GM19240 (cell line): ENCODE results near the gene SESTD1.
"Not testable (repeated sequence)": the region's sequence is repeated elsewhere in the genome, so short reads cannot be mapped to it uniquely, and the experiment has no call there.

Experiments used
- DNase-seq: peaks from one replicate; pipeline ENCODE4 v3.0.0; 2011; ENCODE audit warnings: low spot score; ENCODE audit not compliant: insufficient read length

The SESTD1 gene

DNA sequence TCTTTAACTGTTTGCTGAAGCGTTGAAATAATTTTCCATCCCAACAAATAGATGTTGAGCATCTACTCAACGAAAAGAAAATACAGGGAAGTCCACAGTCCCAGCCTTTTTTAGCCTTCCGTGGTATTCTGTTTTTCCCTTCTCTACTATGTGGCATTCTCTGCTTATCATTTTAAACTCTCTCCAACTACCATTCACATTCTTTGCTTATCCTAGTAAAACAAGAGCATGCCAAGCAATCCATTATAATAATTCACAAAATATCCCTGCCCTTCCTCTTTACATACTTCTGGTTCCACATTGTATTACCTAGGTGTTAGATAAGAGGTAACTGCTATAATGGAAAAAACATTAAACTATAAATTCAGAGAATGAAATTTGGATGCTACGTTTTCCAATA, 1.6 kb upstream of the SESTD1 start:
- no peak for DNase-seq

DNA sequence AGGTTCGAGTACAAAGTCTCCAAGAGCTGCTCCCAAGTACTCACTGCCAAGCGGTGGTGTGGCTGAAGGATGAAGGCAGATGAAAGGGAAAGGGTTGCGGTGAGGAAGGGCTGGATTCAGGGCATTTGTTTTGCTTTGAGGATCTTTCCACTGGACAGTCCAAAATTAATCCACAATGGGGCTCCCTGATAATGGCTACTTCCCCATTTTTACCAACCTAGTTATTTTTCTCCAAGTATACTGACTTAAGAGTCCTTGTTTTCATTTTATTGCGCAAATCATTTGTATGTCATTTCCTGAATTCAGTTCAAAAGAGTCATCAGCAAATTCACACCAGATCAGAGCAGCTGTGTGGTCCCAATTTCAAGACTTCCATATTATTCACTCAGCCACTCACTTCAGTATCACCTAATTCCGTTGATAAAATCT, 464 bp upstream of the SESTD1 start:
- no peak for DNase-seq

DNA sequence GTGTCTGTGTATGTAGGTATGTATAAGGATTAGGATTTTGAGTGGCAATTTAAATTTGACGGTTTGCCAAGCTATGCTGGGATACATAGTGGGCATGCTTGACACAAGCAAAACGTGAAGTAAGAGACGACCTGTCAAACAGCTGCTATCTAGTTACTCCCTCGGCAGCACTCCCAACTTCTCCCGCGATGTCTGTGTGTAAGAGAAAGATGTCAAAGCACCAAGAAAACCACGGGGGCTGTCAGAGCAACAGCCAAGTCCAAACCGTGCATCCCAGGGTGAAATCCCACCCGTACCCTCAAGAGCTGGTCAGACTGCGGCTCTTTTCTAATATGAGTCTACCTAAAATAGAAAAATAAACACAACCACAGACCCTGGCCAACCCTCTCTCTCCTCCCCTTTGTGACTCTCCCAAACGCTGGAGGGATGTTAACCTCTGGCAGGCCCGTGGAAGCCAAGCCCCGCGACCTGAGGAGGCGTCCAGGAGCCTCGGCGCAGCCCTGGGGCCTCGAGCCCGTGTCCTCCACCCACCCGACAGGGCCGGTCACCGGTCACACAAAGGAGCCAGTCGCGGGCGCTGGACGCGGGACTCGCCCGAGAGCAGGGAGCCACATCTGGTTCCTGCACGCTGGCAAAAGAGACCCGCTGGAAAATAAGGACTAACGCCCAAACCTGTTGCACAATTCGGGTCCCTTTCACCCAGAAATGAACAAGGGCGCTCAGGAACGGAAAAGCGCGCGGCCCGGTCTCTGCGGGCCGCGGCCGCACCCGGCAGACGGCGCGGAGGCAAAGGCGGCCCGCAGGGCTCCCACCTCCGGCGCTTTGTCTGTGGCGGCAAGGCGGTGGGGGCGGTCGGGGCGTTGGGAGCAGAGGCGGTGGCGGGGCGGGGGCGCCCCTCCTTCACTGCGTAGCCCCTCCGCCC, 925 bp downstream of the SESTD1 start:
- DNase-seq, result no peak

DNA sequence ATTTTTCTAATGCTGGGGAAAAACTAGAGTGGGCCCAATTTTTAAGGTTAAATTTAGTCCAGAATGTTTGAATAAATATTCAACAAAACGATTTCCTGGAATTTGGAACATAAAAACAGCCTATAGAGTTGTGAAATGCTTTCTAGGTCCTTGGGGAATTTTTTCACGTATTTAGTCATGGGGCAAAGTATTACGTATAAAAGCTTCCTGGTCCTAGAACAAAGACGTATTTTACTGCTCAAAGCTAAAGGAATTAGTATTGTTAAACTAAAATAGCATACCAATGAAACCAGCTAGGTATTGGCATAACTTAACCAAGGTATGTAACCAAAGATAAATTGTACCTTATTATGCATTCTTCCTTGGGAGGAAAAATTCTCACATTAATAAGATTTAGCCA, 1.6 kb downstream of the SESTD1 start:
- no peak for DNase-seq

DNA sequence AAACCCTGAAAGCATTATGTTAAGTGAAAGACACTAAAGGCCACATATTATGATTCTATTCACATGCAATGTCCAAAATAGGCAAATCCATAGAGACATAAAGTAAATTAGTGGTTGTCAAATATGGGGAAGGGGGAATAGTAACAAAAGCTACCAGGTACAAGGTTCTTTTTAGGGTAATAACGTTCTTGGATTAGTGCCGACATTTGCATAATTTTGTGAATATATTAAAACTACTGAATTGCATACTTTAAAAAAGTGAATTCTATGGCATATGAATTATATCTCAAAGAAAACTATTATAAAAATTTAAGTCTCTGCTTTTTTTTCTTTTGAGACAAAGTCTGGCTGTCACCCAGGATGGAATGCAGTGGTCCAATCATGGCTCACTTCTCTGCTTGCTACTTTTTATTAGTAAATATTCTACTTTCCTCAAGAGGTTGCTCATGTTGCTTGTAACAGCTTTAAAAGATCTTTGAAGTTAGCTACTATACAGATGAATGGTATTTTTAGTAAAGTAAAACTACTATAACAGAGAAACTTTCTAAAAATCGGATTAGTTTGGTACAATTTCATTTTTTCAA, 2.5 kb downstream of the SESTD1 start:
- DNase-seq, result no peak

DNA sequence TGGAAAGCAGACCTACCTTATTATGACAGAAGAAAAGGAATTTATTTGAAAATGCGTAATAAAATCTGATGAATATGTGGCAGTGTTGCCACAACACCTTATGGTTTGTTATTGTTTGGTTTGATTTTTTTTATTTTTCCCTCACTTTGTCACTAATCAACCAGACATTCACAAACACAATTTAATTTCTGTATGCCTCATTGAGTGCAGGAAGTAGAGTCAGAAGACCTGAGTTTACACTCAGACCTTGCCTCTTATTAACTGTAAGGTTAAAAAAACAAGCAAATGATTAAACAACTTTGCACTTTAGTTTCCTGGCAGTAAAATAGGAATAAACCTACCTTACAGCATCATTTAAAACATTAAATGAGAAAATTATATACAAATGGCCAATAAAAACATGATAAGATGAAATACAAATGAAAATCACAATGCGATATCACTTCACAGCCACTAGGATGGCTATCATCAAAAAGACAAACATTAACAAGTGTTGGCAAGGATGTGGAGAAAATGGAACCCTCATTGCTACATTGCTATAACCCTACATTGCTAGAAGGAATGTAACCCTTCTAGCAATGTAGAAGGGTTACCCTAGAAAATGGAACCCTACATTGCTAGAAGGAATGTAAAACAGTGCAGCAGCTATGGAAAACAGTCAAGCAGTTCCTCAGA, 3.3 kb downstream of the SESTD1 start:
- no peak for DNase-seq

DNA sequence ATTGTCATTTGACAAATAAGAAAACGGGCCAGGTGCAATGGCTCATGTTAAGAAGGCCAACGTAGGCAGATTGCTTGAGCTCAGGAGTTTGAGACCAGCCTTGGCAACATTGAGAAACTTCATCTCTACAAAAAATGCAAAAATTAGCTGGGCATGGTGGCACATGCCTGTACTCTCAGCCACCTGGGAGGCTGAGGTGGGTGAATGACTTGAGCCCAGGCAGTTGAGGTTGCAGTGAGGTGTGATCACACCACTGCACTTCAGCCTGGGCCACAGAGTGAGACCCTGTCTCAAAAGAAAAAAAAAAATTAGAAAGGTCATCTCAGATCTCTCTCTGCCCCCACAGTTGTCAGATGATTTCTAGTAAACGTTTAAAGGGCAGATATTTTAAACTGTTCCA, 4.4 kb downstream of the SESTD1 start:
- no peak for DNase-seq

DNA sequence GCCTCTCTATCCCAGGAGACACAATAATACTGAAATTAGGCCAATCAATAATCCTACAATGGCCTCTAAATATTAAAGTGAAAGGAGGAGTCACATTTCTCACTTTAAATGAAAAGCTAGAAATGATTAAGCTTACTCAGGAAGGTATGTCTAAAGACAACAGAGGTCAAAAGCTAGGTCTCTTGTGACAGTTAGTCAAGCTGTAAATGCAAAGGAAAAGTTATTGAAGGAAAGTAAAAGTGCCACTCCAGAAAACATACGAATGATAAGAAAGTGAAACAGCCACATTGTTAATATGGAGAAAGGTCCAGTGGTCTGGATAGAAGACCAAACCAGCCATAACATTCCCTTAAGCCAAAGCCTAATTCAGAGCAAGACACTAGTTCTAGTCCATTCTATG, 9.5 kb downstream of the SESTD1 start:
- DNase-seq, result no peak

DNA sequence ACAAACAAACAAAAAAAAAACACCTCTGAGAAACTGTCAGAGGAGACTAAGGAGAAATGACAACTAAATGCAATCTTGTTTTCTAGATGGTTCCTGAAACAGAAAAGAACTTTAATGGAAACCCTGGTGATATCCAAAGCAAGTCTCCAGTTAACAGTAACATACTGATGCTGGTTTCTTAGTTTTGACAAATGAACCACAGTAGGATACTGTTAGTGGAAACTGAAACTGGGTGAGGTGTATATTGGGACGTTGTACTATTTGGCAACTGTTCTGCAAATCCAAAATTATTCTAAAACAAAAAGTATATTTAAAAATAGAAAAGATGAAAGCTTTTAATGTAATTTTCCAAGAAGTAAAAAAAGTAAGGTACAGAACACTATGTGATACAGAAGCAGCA, 11.4 kb downstream of the SESTD1 start:
- no peak for DNase-seq

DNA sequence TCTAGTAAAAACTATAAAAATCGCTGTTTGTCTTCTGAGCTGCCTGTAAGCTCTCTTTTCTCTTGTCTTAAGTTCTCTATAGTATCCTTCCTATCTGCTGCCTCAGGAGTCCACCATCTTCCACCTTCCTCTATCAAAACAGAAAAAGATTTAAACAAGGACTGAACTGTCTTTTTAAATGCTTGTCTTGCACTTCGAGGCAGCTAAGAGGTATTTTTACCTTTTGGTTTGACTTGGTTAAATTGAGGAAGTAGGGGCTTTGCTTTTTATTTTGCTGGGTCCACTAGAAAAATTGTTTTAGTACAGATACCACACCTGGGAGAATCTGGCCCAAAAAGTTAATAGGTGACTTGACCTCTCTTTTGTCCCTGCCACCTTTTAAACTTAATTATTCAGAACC, 12.2 kb downstream of the SESTD1 start:
- no peak for DNase-seq

DNA sequence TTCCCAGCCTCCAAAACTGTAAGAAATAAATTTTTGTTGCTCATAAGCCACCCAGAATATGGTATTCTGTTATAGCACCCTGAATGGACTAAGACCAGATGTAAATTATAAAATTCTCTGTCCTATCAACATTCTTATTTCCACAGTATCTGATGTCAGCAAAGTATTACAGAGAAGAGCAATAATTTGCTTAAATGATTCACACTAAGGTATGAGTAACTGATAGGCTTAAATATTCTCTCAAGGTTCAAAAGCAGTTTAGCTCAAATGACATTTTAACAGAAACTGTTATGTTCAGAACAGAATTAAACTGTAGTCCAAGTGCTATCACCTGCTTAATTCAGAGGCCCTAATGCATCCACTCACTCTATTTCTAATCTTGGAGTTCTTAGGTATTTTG, 12.8 kb downstream of the SESTD1 start:
- no peak for DNase-seq

DNA sequence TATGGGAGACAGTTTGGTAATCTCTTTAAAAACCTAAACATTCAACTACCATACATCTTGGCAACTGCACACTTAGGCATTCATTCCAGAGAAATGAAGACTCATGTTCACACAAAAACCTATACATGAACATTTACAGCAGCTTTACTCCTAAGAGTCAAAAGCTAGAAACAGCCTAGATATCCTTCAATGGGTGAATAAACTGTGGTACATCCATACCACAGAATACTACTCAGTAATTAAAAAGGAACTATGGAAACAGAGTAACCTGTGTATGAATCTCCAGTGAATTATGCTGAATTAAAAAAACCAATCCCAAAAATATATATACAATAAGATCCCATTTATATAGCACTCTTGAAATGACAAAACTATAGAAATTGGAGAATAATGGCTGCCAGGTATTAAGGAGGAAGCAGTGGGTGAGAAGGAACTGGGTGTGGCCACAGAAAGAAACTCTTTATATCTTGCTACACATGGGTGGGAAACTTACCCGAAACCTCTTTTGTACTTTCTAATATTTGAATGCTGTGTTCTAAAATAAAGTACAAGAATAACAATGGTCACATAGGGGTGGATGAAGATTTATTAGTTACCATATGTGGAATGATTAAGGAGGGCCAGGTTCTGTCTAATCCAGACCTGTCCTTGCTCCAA, 13.7 kb downstream of the SESTD1 start:
- no peak for DNase-seq

DNA sequence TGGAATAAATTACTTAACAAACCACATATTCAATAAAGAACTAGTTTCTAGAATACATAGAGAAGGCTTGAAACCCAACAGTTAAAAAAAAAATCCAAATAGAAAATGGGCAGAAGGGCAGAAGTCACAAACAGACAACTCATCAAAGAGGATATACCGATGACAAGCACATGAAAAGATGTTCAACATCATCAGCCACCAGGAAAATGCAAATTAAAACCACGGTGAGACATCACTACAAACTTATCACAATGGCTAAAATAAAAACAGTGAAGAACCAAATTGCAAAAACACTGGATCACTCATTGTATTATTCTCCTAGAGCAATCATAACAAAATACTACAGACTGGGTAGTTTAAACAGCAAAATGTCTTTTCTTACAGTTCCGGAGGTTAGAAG, 14.5 kb downstream of the SESTD1 start:
- no peak for DNase-seq

DNA sequence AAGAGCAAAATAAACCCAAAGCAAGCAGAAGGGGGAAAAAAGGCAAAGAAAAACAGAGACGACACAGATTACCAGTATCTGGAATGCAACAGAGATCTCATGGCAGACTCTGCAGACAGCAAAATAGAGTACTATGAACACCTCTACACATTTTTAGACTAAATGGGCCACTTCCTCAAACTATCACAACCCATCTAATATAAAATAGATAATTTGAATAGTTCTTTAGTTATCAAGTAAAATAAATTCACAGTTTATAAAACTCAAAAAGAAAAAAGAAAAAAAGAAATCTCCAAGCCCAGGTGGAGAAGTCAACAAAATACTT, 16.6 kb downstream of the SESTD1 start:
- DNase-seq, result no peak

DNA sequence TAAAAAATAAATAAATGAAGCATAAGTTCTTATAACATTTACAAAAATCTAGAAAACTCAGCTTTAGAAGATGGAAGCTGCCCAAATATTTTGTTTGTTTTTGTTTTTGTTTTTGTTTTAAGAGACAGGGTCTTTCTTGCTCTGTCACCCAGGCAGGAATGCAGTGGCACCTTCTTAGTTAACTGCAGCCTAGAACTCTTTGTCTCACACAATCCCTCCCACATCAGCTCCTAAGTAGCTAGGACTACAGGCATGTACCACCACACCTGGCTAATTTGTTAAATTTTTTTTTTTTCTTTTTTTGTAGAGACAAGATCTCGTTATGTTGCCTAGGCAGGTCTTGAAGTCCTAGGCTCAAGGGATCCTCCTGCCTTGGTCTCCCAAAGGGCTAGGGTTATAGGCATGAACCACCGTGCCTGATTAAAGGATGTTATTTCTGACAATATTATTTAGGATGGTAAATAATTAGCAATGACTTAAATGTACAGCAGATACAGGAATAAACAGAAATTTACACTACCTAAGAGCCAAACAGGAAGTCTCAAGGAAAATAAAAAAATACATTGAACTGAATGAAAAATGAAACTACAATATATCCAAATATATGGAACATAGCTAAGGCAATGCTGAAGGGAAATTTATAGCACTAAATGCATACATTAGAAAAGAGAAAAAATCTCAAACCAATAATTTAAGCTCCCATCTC, 17.2 kb downstream of the SESTD1 start:
- DNase-seq, result no peak

DNA sequence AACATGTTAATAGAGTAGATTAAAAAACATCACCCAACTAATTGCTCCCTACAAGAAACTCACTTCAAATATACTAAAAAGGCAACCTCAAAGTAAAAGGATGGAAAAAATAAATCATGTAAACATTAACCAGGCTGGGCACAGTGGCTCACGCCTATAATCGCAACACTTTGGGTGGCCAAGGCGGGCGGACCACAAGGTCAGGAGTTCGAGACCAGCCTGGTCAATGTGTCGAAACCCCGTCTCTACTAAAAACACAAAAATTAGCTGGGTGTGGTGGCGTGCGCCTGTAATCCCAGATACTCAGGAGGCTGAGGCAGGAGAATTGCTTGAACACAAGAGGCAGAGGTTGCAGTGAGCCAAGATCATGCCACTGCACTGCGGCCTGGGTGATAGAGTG, 18.8 kb downstream of the SESTD1 start:
- DNase-seq, result not testable (repeated sequence)

DNA sequence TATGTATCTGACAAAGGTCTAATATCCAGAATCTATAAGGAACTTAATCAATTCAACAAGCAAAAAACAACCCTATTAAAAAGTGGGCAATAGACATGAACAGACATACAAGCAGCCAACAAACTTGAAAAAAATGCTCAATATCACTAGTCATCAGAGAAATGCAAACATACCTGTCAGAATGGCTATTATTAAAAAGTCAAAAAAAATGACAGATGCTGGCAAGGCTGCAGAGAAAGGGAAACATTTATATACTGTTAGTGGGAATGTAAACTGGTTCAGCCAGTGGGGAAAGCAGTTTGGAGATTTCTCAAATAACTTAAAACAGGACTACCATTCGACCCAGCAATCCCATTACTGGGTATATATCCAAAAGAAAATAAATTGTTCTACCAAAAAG, 21.6 kb downstream of the SESTD1 start:
- no peak for DNase-seq

DNA sequence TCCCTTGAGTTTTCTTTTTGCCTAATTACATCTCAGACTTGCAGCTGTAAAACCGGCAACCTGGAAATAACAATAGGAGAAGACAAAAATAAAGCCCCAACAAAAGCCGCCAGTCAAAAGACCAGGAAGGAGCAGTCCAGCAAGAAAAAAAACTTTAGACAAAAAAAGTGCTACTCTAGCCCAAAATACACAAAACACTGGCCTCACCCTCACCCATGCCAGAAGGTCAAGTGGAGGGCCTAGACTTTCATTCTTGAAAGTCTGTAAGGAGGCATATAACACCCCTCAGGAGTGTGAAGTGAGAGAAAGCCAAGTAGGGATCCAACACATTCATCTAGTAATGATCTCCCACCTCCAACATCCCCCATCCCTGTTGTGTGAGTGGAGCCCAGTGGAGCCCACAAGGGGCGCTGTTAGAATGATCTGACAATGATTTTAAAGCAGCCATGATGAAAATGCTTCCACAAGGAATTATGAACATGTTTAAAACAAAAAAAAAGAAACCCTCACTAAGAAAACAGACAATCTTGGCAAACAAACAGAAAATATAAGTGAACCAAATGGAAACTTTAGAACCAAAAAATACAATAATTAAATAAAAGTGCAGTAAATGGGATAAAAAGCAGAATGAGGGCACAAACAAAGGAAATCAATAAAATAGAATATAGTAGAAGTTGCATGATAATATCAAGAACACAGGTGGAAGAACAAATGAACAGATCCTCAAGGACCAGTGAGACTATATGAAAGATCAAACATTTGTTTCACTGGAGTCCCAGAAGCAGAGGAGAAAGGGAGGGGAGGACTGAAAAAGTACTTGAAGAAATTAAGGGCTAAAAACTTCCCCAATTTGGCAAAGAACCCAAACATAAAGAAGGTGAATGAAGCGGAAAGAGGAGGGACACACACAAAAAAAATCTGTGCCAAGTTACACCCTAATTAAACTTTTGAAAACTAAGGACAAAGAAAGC, 23.9 kb downstream of the SESTD1 start:
- DNase-seq, result no peak

DNA sequence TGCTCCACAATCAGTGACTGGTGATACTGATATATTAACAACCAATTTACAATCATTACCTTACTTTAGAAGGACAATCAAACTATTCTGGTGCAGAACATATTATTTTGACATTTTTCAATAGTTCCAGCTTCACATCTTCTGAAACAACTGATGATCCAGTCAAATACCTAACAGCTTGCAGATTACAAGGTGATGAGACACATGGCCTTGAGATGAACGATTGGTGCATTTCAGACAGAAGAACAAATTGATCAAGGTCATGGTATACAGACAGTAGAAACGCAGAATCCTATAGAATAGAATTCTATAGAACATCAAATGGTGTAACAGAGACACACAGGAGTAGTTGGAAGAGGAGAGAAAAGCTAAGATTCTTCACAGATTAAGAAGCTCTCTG, 24.8 kb downstream of the SESTD1 start:
- DNase-seq, result no peak

DNA sequence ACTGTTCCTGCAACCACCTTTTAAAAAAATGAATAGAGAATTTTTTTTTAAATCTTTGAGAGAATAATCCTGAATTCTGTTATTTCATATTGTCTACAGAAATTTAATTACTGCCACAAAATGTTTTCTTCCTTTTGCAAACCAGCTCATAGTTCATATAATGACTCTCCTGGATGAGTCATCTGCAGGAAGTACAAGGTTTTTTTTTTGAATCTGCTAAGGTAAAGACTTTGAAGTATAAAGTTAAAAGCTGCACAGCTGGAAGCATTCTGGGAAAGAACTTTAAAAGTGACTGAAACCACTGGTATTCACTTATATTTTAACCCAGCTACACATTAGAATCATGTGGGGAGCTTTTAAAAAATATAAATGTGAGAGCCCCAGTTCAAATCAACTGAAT, 25.4 kb downstream of the SESTD1 start:
- no peak for DNase-seq
